ENCODE results near the gene MAPKAPK3. TPM values are rescaled to one million over a fixed set of nuclear protein-coding genes. Genes with fewer than 3 reads are reported as not detected.

The MAPKAPK3 gene
- total RNA-seq, 2 donors from 2014 or later, result 23.6 to 29.3 TPM

DNA sequence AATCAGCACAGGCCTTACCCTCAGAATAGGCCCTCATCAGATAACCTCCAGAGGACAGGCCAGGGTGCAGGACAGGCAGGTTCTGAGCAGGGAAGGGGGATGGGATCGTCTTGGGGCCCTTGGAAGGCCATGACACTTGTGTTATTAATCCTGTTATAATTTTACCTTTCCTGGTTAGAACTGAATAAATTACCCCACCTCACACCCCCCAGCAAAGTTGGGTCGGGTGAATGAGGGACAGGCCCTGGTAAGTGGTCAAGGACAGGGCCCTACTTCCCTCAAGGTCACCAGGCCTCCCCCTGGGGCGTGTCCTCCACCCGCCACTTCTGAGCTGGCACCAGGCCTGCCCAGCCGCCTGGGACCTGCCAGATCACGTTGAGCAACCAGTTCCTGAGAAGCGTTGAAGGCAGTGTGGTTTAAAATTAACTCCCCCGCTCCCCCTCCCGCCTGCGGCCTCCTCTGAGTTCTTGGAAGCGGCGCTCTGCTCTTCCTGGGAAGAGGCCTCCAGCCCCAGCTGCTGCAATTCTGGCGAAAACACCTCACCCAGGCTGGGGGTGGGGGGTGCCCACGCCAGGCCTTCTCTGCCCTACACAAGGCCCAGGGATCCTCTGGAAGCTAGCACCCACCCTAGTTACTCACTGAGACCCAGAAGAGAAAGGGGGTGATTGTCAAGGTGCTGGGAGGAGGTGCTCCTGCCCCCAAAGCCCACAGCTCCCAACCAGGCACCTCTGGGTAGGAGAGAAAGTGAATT lies 15.9 kb upstream of the MAPKAPK3 start:
- Histone ChIP-seq H3K27me3 (no peaks in the 10 kb centered on the region), H3K9me3 (no peaks in the 10 kb centered on the region), H3K36me3 (replicated peaks in 1 of 2; ENCODE audit: insufficient read depth in 1 of 2, low read depth in 2 of 2) (no peaks in the 10 kb centered on the region), H3K27ac (peak overlapping the region; percentile 97 to 100 (median 99)), H3K4me1 (peaks cover 82% of the 10 kb centered on the region), H3K4me3 (no peak overlapping the region)
- intact Hi-C loops (cut with DNase I), result no loop called here
- TF ChIP-seq POLR2A (IDR thresholded peaks at IDR 0.05), result peak in 2 of 3 donors; percentile 49
- TF ChIP-seq, protein P1, sequence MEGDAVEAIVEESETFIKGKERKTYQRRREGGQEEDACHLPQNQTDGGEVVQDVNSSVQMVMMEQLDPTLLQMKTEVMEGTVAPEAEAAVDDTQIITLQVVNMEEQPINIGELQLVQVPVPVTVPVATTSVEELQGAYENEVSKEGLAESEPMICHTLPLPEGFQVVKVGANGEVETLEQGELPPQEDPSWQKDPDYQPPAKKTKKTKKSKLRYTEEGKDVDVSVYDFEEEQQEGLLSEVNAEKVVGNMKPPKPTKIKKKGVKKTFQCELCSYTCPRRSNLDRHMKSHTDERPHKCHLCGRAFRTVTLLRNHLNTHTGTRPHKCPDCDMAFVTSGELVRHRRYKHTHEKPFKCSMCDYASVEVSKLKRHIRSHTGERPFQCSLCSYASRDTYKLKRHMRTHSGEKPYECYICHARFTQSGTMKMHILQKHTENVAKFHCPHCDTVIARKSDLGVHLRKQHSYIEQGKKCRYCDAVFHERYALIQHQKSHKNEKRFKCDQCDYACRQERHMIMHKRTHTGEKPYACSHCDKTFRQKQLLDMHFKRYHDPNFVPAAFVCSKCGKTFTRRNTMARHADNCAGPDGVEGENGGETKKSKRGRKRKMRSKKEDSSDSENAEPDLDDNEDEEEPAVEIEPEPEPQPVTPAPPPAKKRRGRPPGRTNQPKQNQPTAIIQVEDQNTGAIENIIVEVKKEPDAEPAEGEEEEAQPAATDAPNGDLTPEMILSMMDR (IDR thresholded peaks at IDR 0.05), result no peak
- DNase-seq, result peak; percentile 98 to 99 (median 99)
- 0% methylated on average over 2 to 14 of the region's 14 CpGs for WGBS, 2 donors
- peak; percentile 83 for ATAC-seq

DNA sequence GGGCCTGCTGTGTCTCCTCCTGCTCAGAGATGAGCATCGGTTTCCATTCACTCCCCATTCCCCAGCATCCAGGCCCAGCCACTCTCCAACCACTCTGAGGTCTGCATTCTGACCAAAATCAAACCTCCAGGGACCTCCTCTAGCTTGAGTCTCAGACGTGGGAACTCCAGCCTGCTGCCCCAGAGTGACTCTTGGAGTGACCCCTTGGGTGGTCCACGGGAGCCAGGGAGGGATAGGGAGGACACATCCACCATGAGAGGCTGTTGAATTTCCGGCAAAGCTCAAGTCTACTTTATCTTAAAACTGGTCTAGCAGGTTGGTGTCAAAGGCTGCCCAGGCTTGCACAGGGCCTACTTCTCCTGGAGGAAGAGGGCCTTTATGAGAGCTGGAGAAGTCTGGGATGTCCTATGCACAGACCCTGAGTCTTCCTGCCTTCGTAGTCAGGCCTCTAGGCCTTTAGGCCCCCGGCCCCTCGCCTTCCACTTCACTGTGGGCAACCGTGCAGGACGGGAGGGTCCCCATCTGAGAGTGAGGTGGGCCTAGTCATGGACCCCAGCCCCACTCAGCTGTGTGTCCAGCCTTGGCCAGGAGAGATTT lies 14.3 kb upstream of the MAPKAPK3 start:
- Histone ChIP-seq H3K9me3 (no peaks in the 10 kb centered on the region), H3K27ac (peak overlapping the region; percentile 97 to 100 (median 99)), H3K36me3 (replicated peaks in 1 of 2; ENCODE audit: insufficient read depth in 1 of 2, low read depth in 2 of 2) (peaks cover 0 to 6% of the 10 kb centered on the region in 2 donors), H3K4me3 (no peak overlapping the region), H3K4me1 (peaks cover 99% of the 10 kb centered on the region), H3K27me3 (no peaks in the 10 kb centered on the region)
- 32 to 57% methylated on average over 4 to 9 of the region's 9 CpGs for WGBS, 2 donors
- ATAC-seq (no peak), DNase-seq (peak; percentile 58 to 76 (median 72))
- TF ChIP-seq POLR2A (IDR thresholded peaks at IDR 0.05), result no peak
- TF ChIP-seq, protein P1 (IDR thresholded peaks at IDR 0.05), result no peak
- intact Hi-C loops (cut with DNase I), result no loop called here

DNA sequence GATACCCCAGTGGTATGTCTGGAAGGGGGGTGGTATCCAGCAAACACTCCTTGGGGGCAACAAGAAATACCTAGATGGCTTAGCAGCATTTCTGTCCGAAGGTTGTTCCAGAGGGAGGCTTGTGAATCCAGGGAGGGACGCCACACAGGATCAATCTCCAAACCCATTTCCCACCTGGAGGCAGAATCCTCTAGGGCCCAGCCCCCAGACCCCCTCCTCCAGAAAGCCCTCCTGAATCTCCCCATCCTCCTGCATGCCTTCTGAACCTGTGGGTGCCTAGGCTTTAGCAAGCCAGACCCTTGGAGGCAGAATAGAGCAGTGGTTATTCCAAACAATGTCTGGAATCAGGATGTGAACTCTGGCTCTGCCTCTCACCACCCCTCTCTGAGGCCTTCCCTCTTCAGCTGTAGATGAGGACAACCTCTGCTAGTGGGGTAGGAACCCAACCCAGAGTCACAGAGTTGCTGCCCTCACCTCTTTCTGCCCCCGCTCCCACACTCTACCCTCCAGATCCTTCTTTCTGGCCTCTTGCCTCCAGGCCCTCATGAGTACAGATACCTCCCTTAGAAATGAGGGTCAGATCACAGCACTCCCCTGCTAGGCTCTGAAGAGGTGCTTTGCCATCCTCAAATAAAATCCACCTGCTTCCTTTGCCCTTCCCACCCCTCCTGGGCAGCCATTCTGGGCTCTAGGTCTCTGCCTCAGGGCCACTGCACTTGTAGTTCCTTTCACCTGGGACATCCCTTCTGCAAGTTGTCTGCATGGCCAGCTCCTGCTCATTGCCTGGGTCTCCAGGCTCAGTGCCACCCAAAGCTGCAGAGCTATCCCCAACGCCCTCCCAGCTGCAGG lies 13.5 kb upstream of the MAPKAPK3 start:
- WGBS, 2 donors, result 72 to 80% methylated on average over 4 of the region's 4 CpGs
- H3K27ac ChIP-seq, result peak overlapping the region; percentile 97 to 100 (median 99)
- H3K27me3 ChIP-seq, result no peaks in the 10 kb centered on the region
- intact Hi-C loops (cut with DNase I), result no loop called here
- H3K4me1 ChIP-seq, result peaks cover 100% of the 10 kb centered on the region
- ATAC-seq (no peak), DNase-seq (no peak)
- H3K36me3 ChIP-seq (replicated peaks in 1 of 2; ENCODE audit: insufficient read depth in 1 of 2, low read depth in 2 of 2), result peaks cover 0 to 6% of the 10 kb centered on the region in 2 donors
- no peak overlapping the region for H3K4me3 ChIP-seq
- no peaks in the 10 kb centered on the region for H3K9me3 ChIP-seq
- TF ChIP-seq, protein P1 (IDR thresholded peaks at IDR 0.05), result no peak
- no peak for TF ChIP-seq POLR2A (IDR thresholded peaks at IDR 0.05)

DNA sequence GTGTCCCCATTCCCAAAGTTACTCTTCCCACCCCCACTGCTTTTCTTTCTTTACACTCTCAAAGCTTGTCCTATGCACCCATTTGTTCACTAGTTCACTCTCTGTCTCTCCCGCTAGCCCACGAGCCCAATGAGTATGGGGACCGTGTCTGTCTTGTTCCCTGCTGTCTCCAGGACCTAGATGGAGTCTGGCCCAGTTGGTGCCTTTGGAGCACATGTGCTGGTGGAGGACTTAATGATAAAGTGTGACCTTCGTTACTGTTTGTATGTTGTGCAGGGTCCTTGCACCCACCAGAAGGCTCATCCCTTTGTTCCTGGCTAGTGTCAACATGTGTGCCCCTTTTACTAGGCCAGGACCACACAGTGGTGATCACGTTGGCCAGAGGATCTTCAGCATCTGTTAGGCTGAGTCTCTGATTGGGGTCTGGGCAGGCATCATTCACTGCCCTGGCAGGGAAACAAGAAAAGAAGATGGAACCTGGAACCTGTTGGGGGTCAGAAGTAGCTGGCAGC lies 12.8 kb upstream of the MAPKAPK3 start:
- Histone ChIP-seq H3K27me3 (no peaks in the 10 kb centered on the region), H3K4me3 (no peak overlapping the region), H3K9me3 (no peaks in the 10 kb centered on the region), H3K4me1 (peaks cover 100% of the 10 kb centered on the region), H3K27ac (peak overlapping the region; percentile 97 to 100 (median 99)), H3K36me3 (replicated peaks in 1 of 2; ENCODE audit: insufficient read depth in 1 of 2, low read depth in 2 of 2) (peaks cover 0 to 6% of the 10 kb centered on the region in 2 donors)
- ATAC-seq (no peak), DNase-seq (no peak)
- TF ChIP-seq POLR2A (IDR thresholded peaks at IDR 0.05), result no peak
- TF ChIP-seq, protein P1 (IDR thresholded peaks at IDR 0.05), result no peak
- intact Hi-C loops (cut with DNase I), result no loop called here
- 59 to 63% methylated on average over 5 of the region's 5 CpGs for WGBS, 2 donors

Measured in body of pancreas (tissue), 4 donors.